ENCODE results near the gene SLC38A10.

GRCh38 chr17:81207610-81208581 is 87.2 kb downstream of the SLC38A10 start:
- TF ChIP-seq CTCF (IDR thresholded peaks at IDR 0.05 in 2 of 3, conservative IDR thresholded peaks at IDR 0.05 in 1 of 3; ENCODE audit: borderline replicate concordance in 1 of 3, insufficient read depth in 1 of 3, low read depth in 2 of 3, low read length in 2 of 3) (no peak), POLR2AphosphoS5 (IDR thresholded peaks at IDR 0.05; ENCODE audit: low read depth, low read length) (no peak), POLR2A (IDR thresholded peaks at IDR 0.05; ENCODE audit: borderline replicate concordance, extremely low read depth, insufficient read depth, insufficient read length) (no peak), ATF3 (IDR thresholded peaks at IDR 0.05) (no peak), EZH2 (IDR thresholded peaks at IDR 0.05) (no peak), EGR1 (IDR thresholded peaks at IDR 0.05; ENCODE audit: low read depth) (no peak), SRF (IDR thresholded peaks at IDR 0.05; ENCODE audit: low read depth) (no peak), ZFX (IDR thresholded peaks at IDR 0.05) (no peak), EZH2phosphoT487 (IDR thresholded peaks at IDR 0.05; ENCODE audit: borderline replicate concordance) (no peak), FOSL1 (IDR thresholded peaks at IDR 0.05; ENCODE audit: low read depth) (no peak)
